ENCODE results near the gene OPN4.
A peak's percentile ranks its signal among the peaks of the same experiment; 100 is the strongest.

DNA sequence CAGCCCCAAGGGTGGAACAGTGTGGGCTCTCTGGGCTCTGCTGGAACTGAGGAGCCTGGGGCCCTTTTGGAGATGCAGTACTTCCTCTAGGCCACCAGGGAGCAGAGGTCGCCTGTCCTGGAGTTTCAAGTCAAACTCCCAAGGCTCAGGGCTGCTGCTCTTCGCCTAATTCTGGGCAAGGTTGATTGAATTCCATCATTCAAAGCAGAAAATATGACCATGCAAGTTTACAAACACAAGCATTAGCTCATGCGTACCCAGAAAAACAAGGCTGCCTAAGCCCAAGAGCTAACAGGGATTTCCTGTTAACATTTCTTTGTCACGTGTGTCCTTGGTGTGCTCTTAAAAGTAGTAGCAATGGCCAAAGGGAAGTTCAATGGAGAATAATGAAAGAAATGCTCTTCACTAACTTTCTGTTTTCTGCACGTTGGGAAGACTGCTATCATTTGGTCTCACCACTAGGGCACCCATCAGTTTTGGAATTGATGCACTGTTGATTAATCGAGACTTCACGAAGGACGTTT, 34.1 kb downstream of the OPN4 start:
- TF ChIP-seq POLR2AphosphoS5 (IDR thresholded peaks at IDR 0.05; ENCODE audit: low read depth): no peak
- TF ChIP-seq, protein P1, sequence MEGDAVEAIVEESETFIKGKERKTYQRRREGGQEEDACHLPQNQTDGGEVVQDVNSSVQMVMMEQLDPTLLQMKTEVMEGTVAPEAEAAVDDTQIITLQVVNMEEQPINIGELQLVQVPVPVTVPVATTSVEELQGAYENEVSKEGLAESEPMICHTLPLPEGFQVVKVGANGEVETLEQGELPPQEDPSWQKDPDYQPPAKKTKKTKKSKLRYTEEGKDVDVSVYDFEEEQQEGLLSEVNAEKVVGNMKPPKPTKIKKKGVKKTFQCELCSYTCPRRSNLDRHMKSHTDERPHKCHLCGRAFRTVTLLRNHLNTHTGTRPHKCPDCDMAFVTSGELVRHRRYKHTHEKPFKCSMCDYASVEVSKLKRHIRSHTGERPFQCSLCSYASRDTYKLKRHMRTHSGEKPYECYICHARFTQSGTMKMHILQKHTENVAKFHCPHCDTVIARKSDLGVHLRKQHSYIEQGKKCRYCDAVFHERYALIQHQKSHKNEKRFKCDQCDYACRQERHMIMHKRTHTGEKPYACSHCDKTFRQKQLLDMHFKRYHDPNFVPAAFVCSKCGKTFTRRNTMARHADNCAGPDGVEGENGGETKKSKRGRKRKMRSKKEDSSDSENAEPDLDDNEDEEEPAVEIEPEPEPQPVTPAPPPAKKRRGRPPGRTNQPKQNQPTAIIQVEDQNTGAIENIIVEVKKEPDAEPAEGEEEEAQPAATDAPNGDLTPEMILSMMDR (IDR thresholded peaks at IDR 0.05; ENCODE audit: insufficient read depth, low read length): peak; percentile 63
- TF ChIP-seq, protein P2, sequence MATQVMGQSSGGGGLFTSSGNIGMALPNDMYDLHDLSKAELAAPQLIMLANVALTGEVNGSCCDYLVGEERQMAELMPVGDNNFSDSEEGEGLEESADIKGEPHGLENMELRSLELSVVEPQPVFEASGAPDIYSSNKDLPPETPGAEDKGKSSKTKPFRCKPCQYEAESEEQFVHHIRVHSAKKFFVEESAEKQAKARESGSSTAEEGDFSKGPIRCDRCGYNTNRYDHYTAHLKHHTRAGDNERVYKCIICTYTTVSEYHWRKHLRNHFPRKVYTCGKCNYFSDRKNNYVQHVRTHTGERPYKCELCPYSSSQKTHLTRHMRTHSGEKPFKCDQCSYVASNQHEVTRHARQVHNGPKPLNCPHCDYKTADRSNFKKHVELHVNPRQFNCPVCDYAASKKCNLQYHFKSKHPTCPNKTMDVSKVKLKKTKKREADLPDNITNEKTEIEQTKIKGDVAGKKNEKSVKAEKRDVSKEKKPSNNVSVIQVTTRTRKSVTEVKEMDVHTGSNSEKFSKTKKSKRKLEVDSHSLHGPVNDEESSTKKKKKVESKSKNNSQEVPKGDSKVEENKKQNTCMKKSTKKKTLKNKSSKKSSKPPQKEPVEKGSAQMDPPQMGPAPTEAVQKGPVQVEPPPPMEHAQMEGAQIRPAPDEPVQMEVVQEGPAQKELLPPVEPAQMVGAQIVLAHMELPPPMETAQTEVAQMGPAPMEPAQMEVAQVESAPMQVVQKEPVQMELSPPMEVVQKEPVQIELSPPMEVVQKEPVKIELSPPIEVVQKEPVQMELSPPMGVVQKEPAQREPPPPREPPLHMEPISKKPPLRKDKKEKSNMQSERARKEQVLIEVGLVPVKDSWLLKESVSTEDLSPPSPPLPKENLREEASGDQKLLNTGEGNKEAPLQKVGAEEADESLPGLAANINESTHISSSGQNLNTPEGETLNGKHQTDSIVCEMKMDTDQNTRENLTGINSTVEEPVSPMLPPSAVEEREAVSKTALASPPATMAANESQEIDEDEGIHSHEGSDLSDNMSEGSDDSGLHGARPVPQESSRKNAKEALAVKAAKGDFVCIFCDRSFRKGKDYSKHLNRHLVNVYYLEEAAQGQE (IDR thresholded peaks at IDR 0.05; ENCODE audit: insufficient replicate concordance, low read depth): no peak

Data from HL-60 (cell line).